ENCODE measurements around the gene AFF1.

- TF ChIP-seq CTCF (IDR thresholded peaks at IDR 0.05), result no peak
- TF ChIP-seq POLR2A (IDR thresholded peaks at IDR 0.05), result no peak
Measured at GRCh38 chr4:86975927-86976326, 41.1 kb downstream of the AFF1 start.
